HL-60 (cell line): Measurements from ENCODE around the gene DBN1.
A peak's percentile ranks its signal among the peaks of the same experiment; 100 is the strongest.

Source experiments
- DNase-seq, 2 experiments: peaks; one replicate each; pipeline ENCODE4 v3.0.0-alpha.2; 2010 to 2020; ENCODE audit warnings: low read depth in 1 of 2, low spot score in 1 of 2
- H3K27ac ChIP-seq: fragments of 250-450 bp; sonication (Bioruptor Pico); replicated peaks from 2 replicates; pipeline ENCODE4 v1.5.1; 2020; ENCODE audit warnings: mild to moderate bottlenecking, moderate library complexity
- H3K27me3 ChIP-seq: fragments of 250-450 bp; sonication (Bioruptor Pico); 2 replicates; pipeline ENCODE4 v1.5.1; 2021; ENCODE audit warnings: mild to moderate bottlenecking, moderate library complexity; ENCODE audit not compliant: insufficient read depth, poor library complexity, severe bottlenecking
- H3K4me3 ChIP-seq: replicated peaks from 2 replicates; pipeline ENCODE4 v1.5.1; 2011; ENCODE audit warnings: mild to moderate bottlenecking, control low read depth, low read length; ENCODE audit not compliant: insufficient read depth
- CTCF ChIP-seq: IDR thresholded peaks from one replicate; pipeline ENCODE4 v1.5.1; 2011; ENCODE audit warnings: low read length, control low read depth, inconsistent platforms; ENCODE audit not compliant: insufficient read depth
- GABPA ChIP-seq: IDR thresholded peaks from 2 replicates; pipeline ENCODE4 v1.6.1; 2012; ENCODE audit warnings: low read depth
- POLR2AphosphoS5 ChIP-seq: IDR thresholded peaks from 2 replicates; pipeline ENCODE4 v1.6.1; 2012; ENCODE audit warnings: low read depth
- REST ChIP-seq: IDR thresholded peaks from 2 replicates; pipeline ENCODE4 v1.6.1; 2012; ENCODE audit warnings: low read depth; ENCODE audit not compliant: insufficient replicate concordance
- SPI1 ChIP-seq: IDR thresholded peaks from 2 replicates; pipeline ENCODE4 v1.6.1; 2012; ENCODE audit warnings: low read depth, mild to moderate bottlenecking, borderline replicate concordance

DBN1 gene

GRCh38 chr5:177445052-177445916 lies 28.1 kb downstream of the DBN1 start:
- peak; percentile 48 to 64 for DNase-seq
- no peak for TF ChIP-seq REST
- peak; percentile 79 for TF ChIP-seq POLR2AphosphoS5
- TF ChIP-seq SPI1 = 0 out of 2 replicates have a peak, but pooled peaks have one; percentile 15
- Histone ChIP-seq H3K27ac (peak overlapping the region; percentile 0; the same call in 1 of the 2 replicates), H3K4me3 (no peak overlapping the region), H3K27me3 (no peaks in the 10 kb centered on the region)

GRCh38 chr5:177444106-177445051 lies 29.1 kb downstream of the DBN1 start:
- DNase-seq = peak; percentile 35 to 51
- TF ChIP-seq POLR2AphosphoS5 (peak; percentile 36), SPI1 (no peak)
- Histone ChIP-seq H3K27ac (peak overlapping the region; percentile 15; the same call in 1 of the 2 replicates), H3K4me3 (no peak overlapping the region), H3K27me3 (no peaks in the 10 kb centered on the region)

- DNase-seq = peak in 1 of 2 experiments; percentile 22
- Histone ChIP-seq H3K27ac (no peak overlapping the region), H3K4me3 (no peak overlapping the region), H3K27me3 (no peaks in the 10 kb centered on the region)
- TF ChIP-seq GABPA (no peak), CTCF (no peak), POLR2AphosphoS5 (peak; percentile 71), REST (no peak), SPI1 (no peak)
These were observed 30.1 kb downstream of the DBN1 start for GRCh38 chr5:177443144-177443983.

GRCh38 chr5:177442066-177442826 lies 31.2 kb downstream of the DBN1 start:
- TF ChIP-seq POLR2AphosphoS5 = peak; percentile 64
- TF ChIP-seq SPI1 = no peak
- no peak for TF ChIP-seq GABPA
- H3K27ac ChIP-seq = no peak overlapping the region
- DNase-seq = peak in 1 of 2 experiments; percentile 36
- H3K27me3 ChIP-seq = no peaks in the 10 kb centered on the region
- no peak overlapping the region for H3K4me3 ChIP-seq
